ENCODE data around the gene ANO1.

Gene ANO1

GRCh38 chr11:70119502-70119901 is 41.4 kb downstream of the ANO1 start:
- no peak for DNase-seq

GRCh38 chr11:70120674-70121073 is 42.6 kb downstream of the ANO1 start:
- no peak for DNase-seq

- DNase-seq, result no peak
Measured at GRCh38 chr11:70122490-70123198, 44.5 kb downstream of the ANO1 start.

- no peak for DNase-seq
Measured at GRCh38 chr11:70123711-70124110, 45.6 kb downstream of the ANO1 start.

- no peak for DNase-seq
Measured at GRCh38 chr11:70124321-70125000, 46.3 kb downstream of the ANO1 start.

GRCh38 chr11:70126494-70126893 is 48.4 kb downstream of the ANO1 start:
- no peak for DNase-seq

- DNase-seq, result no peak
Measured at GRCh38 chr11:70127653-70128434, 49.7 kb downstream of the ANO1 start.

GRCh38 chr11:70128435-70128906 is 50.4 kb downstream of the ANO1 start:
- DNase-seq, result no peak

- no peak for DNase-seq
Measured at GRCh38 chr11:70129051-70129592, 51.0 kb downstream of the ANO1 start.

- DNase-seq, result no peak
Measured at GRCh38 chr11:70130636-70131035, 52.5 kb downstream of the ANO1 start.

- DNase-seq, result no peak
Measured at GRCh38 chr11:70131606-70132190, 53.6 kb downstream of the ANO1 start.

GRCh38 chr11:70132641-70133040 is 54.5 kb downstream of the ANO1 start:
- no peak for DNase-seq

- DNase-seq, result no peak
Measured at GRCh38 chr11:70133771-70134335, 55.7 kb downstream of the ANO1 start.

- no peak for DNase-seq
Measured at GRCh38 chr11:70134490-70134889, 56.4 kb downstream of the ANO1 start.

- no peak for DNase-seq
Measured at GRCh38 chr11:70135142-70135541, 57.0 kb downstream of the ANO1 start.

- DNase-seq, result no peak
Measured at GRCh38 chr11:70135625-70136059, 57.5 kb downstream of the ANO1 start.

GRCh38 chr11:70137383-70137782 is 59.3 kb downstream of the ANO1 start:
- DNase-seq, result no peak

- no peak for DNase-seq
Measured at GRCh38 chr11:70138403-70138802, 60.3 kb downstream of the ANO1 start.

GRCh38 chr11:70139785-70140410 is 61.8 kb downstream of the ANO1 start:
- no peak for DNase-seq

- DNase-seq, result no peak
Measured at GRCh38 chr11:70140711-70141485, 62.8 kb downstream of the ANO1 start.
